Fibroblast of the aortic adventitia (primary cell): ENCODE results near the gene SBF2. TPM values are rescaled to one million over a fixed set of nuclear protein-coding genes. Genes with fewer than 3 reads are reported as not detected.
A peak's percentile ranks its signal among the peaks of the same experiment; 100 is the strongest.

Experiments used
- DNase-seq: peaks from one replicate; pipeline ENCODE4 v3.0.0-alpha.2; 2010; ENCODE audit warnings: low read depth
- H3K4me3 ChIP-seq: 2 replicates; pipeline ENCODE4 v1.5.1; 2011; ENCODE audit warnings: low read depth, mild to moderate bottlenecking, control low read depth, low read length, moderate library complexity
- CTCF ChIP-seq: IDR thresholded peaks from 2 replicates; pipeline ENCODE4 v1.5.1; 2011; ENCODE audit warnings: mild to moderate bottlenecking, low read length, control low read depth, inconsistent platforms; ENCODE audit not compliant: insufficient read depth
- total RNA-seq: library from RNA; depleted of rRNA; stranded (reverse); fragments of >200 nt; gene quantifications from 2 replicates; pipeline ENCODE4 v1.2.3, GENCODE V29; 2012; ENCODE audit warnings: low replicate concordance

SBF2 gene
- total RNA-seq, 1 donor, result 65.3 TPM

GRCh38 chr11:9759519-9760192, 534.4 kb downstream of the SBF2 start:
- peak overlapping the region; percentile 22 for H3K4me3 ChIP-seq
- peak; percentile 95 for DNase-seq
- no peak for TF ChIP-seq CTCF

GRCh38 chr11:9758637-9759518, 535.1 kb downstream of the SBF2 start:
- peak; percentile 55 for DNase-seq
- H3K4me3 ChIP-seq, result peak overlapping the region; percentile 61
- peak; percentile 34 for TF ChIP-seq CTCF

GRCh38 chr11:9757809-9758636, 536.0 kb downstream of the SBF2 start:
- DNase-seq, result peak; percentile 67
- TF ChIP-seq CTCF, result peak; percentile 50

GRCh38 chr11:9756878-9757277, 537.1 kb downstream of the SBF2 start:
- no peak overlapping the region for H3K4me3 ChIP-seq
- no peak for TF ChIP-seq CTCF
- DNase-seq, result no peak

More at GRCh38 chr11:9757809-9758636, 536.0 kb downstream of the SBF2 start:
- peak overlapping the region; percentile 61 for H3K4me3 ChIP-seq

GRCh38 chr11:9756461-9756860, 537.6 kb downstream of the SBF2 start:
- no peak for DNase-seq
- no peak for TF ChIP-seq CTCF
- H3K4me3 ChIP-seq, result no peak overlapping the region

- no peak for TF ChIP-seq CTCF
- peak; percentile 68 for DNase-seq
- no peak overlapping the region for H3K4me3 ChIP-seq
Measured at GRCh38 chr11:9755561-9756185, 538.3 kb downstream of the SBF2 start.
